IMR-90 (cell line): Measurements from ENCODE around the gene EIF3I. TPM values are rescaled to one million over a fixed set of nuclear protein-coding genes. Genes with fewer than 3 reads are reported as not detected.

ENCODE experiments used
- ATAC-seq: fragments of 200-7000 bp; cut with Tn5 transposase; 2 replicates; pipeline ENCODE4 v1.9.1; 2020; ENCODE audit warnings: low read depth, mild to moderate bottlenecking, moderate library complexity
- BruUV-seq: library from RNA; stranded (reverse); fragments of 400-500 nt; replicated peaks from 2 replicates; lab custom pipeline; 2021; lab: Mats Ljungman, UMichigan
- CTCF ChIA-PET: fragments of 300-600 bp; formaldehyde crosslinking; extraction: SDS; loops from one replicate; lab custom pipeline; 2021; ENCODE audit warnings: antibody characterized with exemption; lab: Yijun Ruan, JAX
- POLR2A ChIA-PET: fragments of 300-600 bp; sonication (Branson Sonifier 250); formaldehyde crosslinking; loops from one replicate; lab custom pipeline; 2022; ENCODE audit warnings: antibody characterized with exemption; ENCODE audit not compliant: unreplicated experiment; lab: Charles Lee
- DNase-seq: peaks from one replicate; pipeline ENCODE4 v3.0.0; 2013
- H2AFZ ChIP-seq: replicated peaks from 2 replicates; pipeline ENCODE3; 2013; ENCODE audit warnings: low read length, mild to moderate bottlenecking; ENCODE audit not compliant: poor library complexity
- H2AK5ac ChIP-seq: 2 replicates; pipeline ENCODE4 v1.6.1; 2013; ENCODE audit warnings: low read depth, low read length, inconsistent platforms
- H2AK9ac ChIP-seq: replicated peaks from 2 replicates; pipeline ENCODE3; 2013; ENCODE audit warnings: mild to moderate bottlenecking, low read depth, low read length, moderate library complexity; ENCODE audit not compliant: poor library complexity
- H2BK120ac ChIP-seq: 2 replicates; pipeline ENCODE4 v1.6.1; 2013; ENCODE audit warnings: low read depth, low read length, inconsistent platforms
- H2BK15ac ChIP-seq: 3 replicates; pipeline ENCODE4 v1.6.1; 2013; ENCODE audit warnings: low read depth, low read length, inconsistent platforms
- H2BK20ac ChIP-seq: 2 replicates; pipeline ENCODE4 v1.6.1; 2013; ENCODE audit warnings: low read depth, mild to moderate bottlenecking, inconsistent platforms, low read length, moderate library complexity
- H2BK5ac ChIP-seq: 2 replicates; pipeline ENCODE4 v1.6.1; 2013; ENCODE audit warnings: mild to moderate bottlenecking, low read depth, low read length, inconsistent platforms; ENCODE audit not compliant: poor library complexity, severe bottlenecking
- H3K14ac ChIP-seq: replicated peaks from 2 replicates; pipeline ENCODE4 v1.6.1; 2013; ENCODE audit warnings: low read depth, low read length, inconsistent platforms
- H3K18ac ChIP-seq: 2 replicates; pipeline ENCODE4 v1.6.1; 2013; ENCODE audit warnings: low read depth, low read length, control low read depth
- H3K23ac ChIP-seq: 2 replicates; pipeline ENCODE4 v1.6.1; 2013; ENCODE audit warnings: low read depth, low read length, inconsistent platforms
- H3K27ac ChIP-seq: 2 replicates; pipeline ENCODE4 v1.5.1; 2013; ENCODE audit warnings: mild to moderate bottlenecking, control low read depth, low read length; ENCODE audit not compliant: insufficient read depth
- H3K27me3 ChIP-seq: 2 replicates; pipeline ENCODE4 v1.6.1; 2013; ENCODE audit warnings: low read length; ENCODE audit not compliant: control insufficient read depth, insufficient read depth
- H3K36me3 ChIP-seq: 2 replicates; pipeline ENCODE4 v1.6.1; 2013; ENCODE audit warnings: low read length, mixed read lengths; ENCODE audit not compliant: control insufficient read depth, insufficient read depth
- H3K4ac ChIP-seq: 2 replicates; pipeline ENCODE4 v1.6.1; 2013; ENCODE audit warnings: low read depth, low read length, inconsistent platforms
- H3K4me1 ChIP-seq: 2 replicates; pipeline ENCODE4 v1.6.1; 2013; ENCODE audit warnings: low read length, mixed read lengths; ENCODE audit not compliant: control insufficient read depth, insufficient read depth
- H3K4me2 ChIP-seq: 2 replicates; pipeline ENCODE4 v1.6.1; 2013; ENCODE audit warnings: low read depth, mild to moderate bottlenecking, control low read depth, low read length, moderate library complexity
- H3K4me3 ChIP-seq: 2 replicates; pipeline ENCODE4 v1.5.1; 2013; ENCODE audit warnings: low read depth, mild to moderate bottlenecking, control low read depth, low read length, moderate library complexity; ENCODE audit not compliant: insufficient read depth
- H3K56ac ChIP-seq: 2 replicates; pipeline ENCODE4 v1.6.1; 2013; ENCODE audit warnings: low read length, inconsistent platforms; ENCODE audit not compliant: insufficient read depth; ENCODE audit errors: extremely low read depth
- H3K79me1 ChIP-seq, 2 experiments: 2 replicates each; pipeline ENCODE4 v1.6.1; 2013; ENCODE audit warnings: low read length in 2 of 2, inconsistent platforms in 1 of 2, low read depth in 1 of 2
- H3K9ac ChIP-seq: 2 replicates; pipeline ENCODE4 v1.6.1; 2013; ENCODE audit warnings: low read depth, low read length, control low read depth
- H3K9me1 ChIP-seq: 2 replicates; pipeline ENCODE4 v1.6.1; 2013; ENCODE audit warnings: low read length, inconsistent platforms; ENCODE audit not compliant: insufficient read depth
- H3K9me3 ChIP-seq: 2 replicates; pipeline ENCODE4 v1.6.1; 2013; ENCODE audit warnings: low read length; ENCODE audit not compliant: control insufficient read depth, insufficient read depth
- H4K20me1 ChIP-seq: 2 replicates; pipeline ENCODE4 v1.6.1; 2013; ENCODE audit warnings: low read length, inconsistent platforms; ENCODE audit not compliant: insufficient read depth
- H4K5ac ChIP-seq: 2 replicates; pipeline ENCODE4 v1.6.1; 2013; ENCODE audit warnings: mild to moderate bottlenecking, low read depth, low read length, control low read depth
- H4K8ac ChIP-seq, 2 experiments: 2 replicates each; pipeline ENCODE4 v1.6.1; 2013; ENCODE audit warnings: low read depth in 2 of 2, low read length in 2 of 2, control low read depth in 1 of 2, inconsistent platforms in 1 of 2
- H4K91ac ChIP-seq: 2 replicates; pipeline ENCODE4 v1.6.1; 2013; ENCODE audit warnings: low read depth, low read length, inconsistent platforms; ENCODE audit not compliant: insufficient read depth
- BHLHE40 ChIP-seq: fragments of 150-350 bp; IDR thresholded peaks from 2 replicates; pipeline ENCODE4 v1.6.1; 2016; ENCODE audit warnings: mild to moderate bottlenecking, low read depth, low read length
- CEBPB ChIP-seq: IDR thresholded peaks from 2 replicates; pipeline ENCODE4 v1.6.1; 2012; ENCODE audit warnings: low read depth, low read length, improper control_type of control experiment
- CHD1 ChIP-seq: IDR thresholded peaks from 2 replicates; pipeline ENCODE4 v1.6.1; 2012; ENCODE audit warnings: low read depth, low read length, improper control_type of control experiment
- CTCF ChIP-seq: conservative IDR thresholded peaks from 2 replicates; pipeline ENCODE4 v1.5.1; 2012; ENCODE audit warnings: mild to moderate bottlenecking, low read depth, low read length, improper control_type of control experiment
- ELK1 ChIP-seq: fragments of 150-350 bp; IDR thresholded peaks from 2 replicates; pipeline ENCODE4 v1.6.1; 2016; ENCODE audit warnings: low read depth, mild to moderate bottlenecking, low read length, moderate library complexity, borderline replicate concordance
- FOS ChIP-seq: fragments of 150-350 bp; IDR thresholded peaks from 2 replicates; pipeline ENCODE4 v1.6.1; 2016; ENCODE audit warnings: low read depth, low read length
- MAFK ChIP-seq: IDR thresholded peaks from 2 replicates; pipeline ENCODE4 v1.6.1; 2012; ENCODE audit warnings: low read depth, low read length, improper control_type of control experiment
- MAZ ChIP-seq: IDR thresholded peaks from 2 replicates; pipeline ENCODE4 v1.6.1; 2012; ENCODE audit warnings: low read depth, mild to moderate bottlenecking, low read length, improper control_type of control experiment, moderate library complexity, borderline replicate concordance
- MXI1 ChIP-seq: IDR thresholded peaks from 2 replicates; pipeline ENCODE4 v1.6.1; 2012; ENCODE audit warnings: low read depth, mild to moderate bottlenecking, low read length, moderate library complexity, borderline replicate concordance
- NFE2L2 ChIP-seq: fragments of 150-350 bp; IDR thresholded peaks from 2 replicates; pipeline ENCODE4 v1.6.1; 2016; ENCODE audit warnings: low read depth, mild to moderate bottlenecking, low read length
- RCOR1 ChIP-seq: IDR thresholded peaks from 2 replicates; pipeline ENCODE4 v1.6.1; 2012; ENCODE audit warnings: mild to moderate bottlenecking, low read length, improper control_type of control experiment; ENCODE audit not compliant: insufficient replicate concordance
- WGBS, 2 experiments: methylation state at CpG; one replicate each; pipeline versions ENCODE4 v1.1.5 to v1.1.7; 2013; ENCODE audit warnings: missing lambda C conversion rate in 2 of 2; ENCODE audit not compliant: insufficient read length in 1 of 2; ENCODE audit errors: extremely low coverage in 2 of 2; 5-methylcytosine and 5-hydroxymethylcytosine counted together
- dilution Hi-C: fragments of 300-500 bp; cut with HindIII; formaldehyde crosslinking; loops from one replicate; pipeline ENCODE4 v1.14.3; 2018; ENCODE audit warnings: low sequenced_read_pairs; ENCODE audit not compliant: unreplicated experiment
- in situ Hi-C: fragments of 300-500 bp; cut with MboI; formaldehyde crosslinking; loops from 3 replicates; pipeline ENCODE4 v1.14.3; 2019; ENCODE audit warnings: low sequenced_read_pairs, inconsistent platforms, mixed read lengths
- intact Hi-C: fragments of 100-400 bp; cut with micrococcal nuclease; formaldehyde crosslinking; loops from 2 replicates; pipeline ENCODE4 v1.10.0; 2022
- polyA plus RNA-seq, 3 experiments: library from polyadenylated mRNA; depleted of rRNA; stranded (reverse); fragments of >200 nt; gene quantifications; 2 replicates each; pipeline ENCODE4 v1.2.3, GENCODE V29; 2012; ENCODE audit warnings: low replicate concordance in 1 of 3
- total RNA-seq: library from RNA; depleted of rRNA; stranded (reverse); fragments of >200 nt; gene quantifications from 2 replicates; pipeline ENCODE4 v1.2.3, GENCODE V29; 2012

EIF3I gene
- total and polyA plus RNA-seq, 2 of the 4 experiments (the other 2 are of a cell fraction): 469 to 716 TPM

- Histone ChIP-seq H3K4ac (0 out of 2 replicates have a peak overlapping the region, but pooled peaks have one; percentile 7), H3K36me3 (no peaks in the 10 kb centered on the region), H3K27me3 (peaks cover 2% of the 10 kb centered on the region; the same call in 1 of the 2 replicates), H2BK120ac (no peak overlapping the region), H2BK5ac (no peak overlapping the region), H4K91ac (no peak overlapping the region), H3K56ac (no peak overlapping the region), H2AFZ (peak overlapping the region; percentile 69), H4K8ac (no peak overlapping the region), H2AK5ac (no peak overlapping the region), H3K4me2 (no peak overlapping the region), H3K23ac (no peak overlapping the region), H3K79me1 (peaks cover 0 to 3% of the 10 kb centered on the region in 2 experiments; a peak in 1 of 4 replicates), H3K14ac (no peak overlapping the region), H4K20me1 (no peaks in the 10 kb centered on the region), H2AK9ac (no peak overlapping the region), H2BK20ac (0 out of 2 replicates have a peak overlapping the region, but pooled peaks have one; percentile 3), H2BK15ac (no peak overlapping the region), H3K4me3 (no peak overlapping the region), H3K9me1 (peaks cover 10% of the 10 kb centered on the region), H3K18ac (no peak overlapping the region), H3K4me1 (peaks cover 16% of the 10 kb centered on the region), H4K5ac (no peak overlapping the region; the same call in 1 of the 2 replicates), H3K27ac (no peak overlapping the region), H3K9me3 (no peaks in the 10 kb centered on the region), H3K9ac (no peak overlapping the region)
- TF ChIP-seq ELK1 (no peak), MAFK (no peak), RCOR1 (no peak), MAZ (no peak), CTCF (no peak), MXI1 (no peak), CHD1 (no peak), FOS (no peak), BHLHE40 (no peak), NFE2L2 (no peak), CEBPB (no peak)
- ChIA-PET CTCF (no interaction called here), POLR2A (interaction anchor here (0.5 kb wide), 1 partner anchor 12 kb away, joined by 3 read pairs; no protein-coding TSS in a partner anchor)
- BruUV-seq: no TSS peak
- in situ Hi-C loops: no loop called here
- DNase-seq (peak; percentile 46), ATAC-seq (no peak)
- WGBS, 2 experiments: 70% methylated on average over 4 of the region's 9 CpGs; no CpG with 5 or more reads in 1 of the 2 experiments
- intact Hi-C loops: no loop called here
- dilution Hi-C loops: no loop called here
Observed at GRCh38 chr1:32249831-32250525, 27.8 kb downstream of the EIF3I start.
